GM19328 (cell line): ENCODE results near the gene NEDD4.
"Not testable (repeated sequence)": the region's sequence is repeated elsewhere in the genome, so short reads cannot be mapped to it uniquely, and the experiment has no call there.

Experiments used
- ATAC-seq: cut with Tn5 transposase; IDR thresholded peaks from one replicate; pipeline ENCODE4 v1.9.1; 2021; ENCODE audit warnings: mild to moderate bottlenecking, moderate library complexity; ENCODE audit not compliant: unreplicated experiment

NEDD4 gene

DNA sequence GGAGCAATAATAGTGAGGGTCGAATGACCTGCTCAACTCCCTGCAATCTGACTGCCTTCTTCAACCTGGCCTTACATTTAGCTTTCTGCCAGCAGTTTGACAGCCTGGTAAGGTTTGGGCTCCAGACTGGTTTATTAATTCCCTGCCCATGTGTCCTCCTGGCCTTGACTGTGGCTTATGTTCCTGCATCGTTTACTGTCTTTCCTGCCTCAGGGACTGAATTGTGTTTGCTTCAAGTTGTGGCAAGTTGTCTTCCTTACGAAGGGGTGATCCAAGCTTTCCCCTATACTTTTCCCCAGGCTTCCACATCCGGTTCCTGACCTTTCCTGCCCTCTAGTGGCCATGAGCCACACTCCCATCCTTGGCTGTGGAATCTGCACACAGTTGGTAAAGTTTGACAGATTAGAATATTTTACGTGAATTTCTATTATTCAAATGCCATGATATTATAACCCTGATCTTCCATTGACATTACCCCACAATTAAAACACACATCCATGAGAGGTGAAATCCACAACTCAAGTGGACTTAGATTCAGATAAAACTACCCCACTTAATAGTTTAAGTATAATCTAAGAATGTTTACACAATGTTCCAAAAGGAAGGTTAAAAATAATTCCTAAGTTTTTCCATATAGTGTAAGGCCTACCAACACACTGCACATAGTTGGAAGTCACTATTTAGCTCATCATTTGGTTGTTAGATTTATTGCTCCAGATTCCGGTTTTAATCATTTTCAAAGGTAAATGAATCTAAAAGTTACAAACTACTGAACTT, 95.7 kb downstream of the NEDD4 start:
- no peak for ATAC-seq

DNA sequence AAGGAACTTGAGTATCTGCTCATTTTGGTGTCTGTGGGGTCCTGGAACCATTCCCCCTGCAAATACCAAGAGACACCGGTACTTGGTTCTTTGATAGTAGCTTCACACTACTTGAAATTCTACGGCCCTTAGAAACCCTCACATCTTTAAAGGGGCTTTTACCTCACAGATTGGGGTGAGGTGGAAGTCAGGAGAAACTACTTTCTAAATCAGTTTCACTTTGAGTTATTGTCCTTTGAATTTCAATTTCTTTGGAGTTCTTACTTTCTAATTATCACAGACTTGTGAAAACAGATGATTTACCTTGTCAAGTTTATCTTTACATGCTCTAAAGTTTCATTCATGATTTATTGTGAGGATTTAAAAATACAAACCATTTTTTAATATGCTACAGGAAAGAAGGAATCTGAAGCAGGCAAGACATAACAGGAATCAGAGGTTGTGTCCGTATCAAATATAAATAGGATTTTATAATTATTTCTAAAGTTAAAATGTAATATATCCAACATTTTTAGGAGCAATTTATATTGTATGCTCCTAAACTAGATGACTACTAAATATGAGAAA, 98.9 kb downstream of the NEDD4 start:
- ATAC-seq = no peak

DNA sequence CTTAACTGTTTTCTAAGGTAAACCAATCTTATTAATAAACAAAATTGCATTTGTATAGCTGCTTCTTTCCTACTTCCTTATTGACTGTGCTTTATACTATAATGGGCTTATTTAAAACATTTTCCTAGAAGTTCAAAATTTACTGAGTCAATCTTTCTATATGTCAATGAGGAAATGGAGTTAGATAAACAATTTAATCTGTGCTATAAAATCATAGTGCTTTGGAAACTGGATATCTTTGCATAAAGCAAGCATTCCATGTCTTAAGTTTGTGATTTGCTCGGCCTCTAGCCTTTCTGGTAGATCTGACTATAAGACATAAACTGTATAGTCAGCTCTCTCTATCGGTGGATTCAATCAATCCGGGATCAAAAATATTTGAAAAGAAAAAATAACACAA, 99.6 kb downstream of the NEDD4 start:
- ATAC-seq = no peak

DNA sequence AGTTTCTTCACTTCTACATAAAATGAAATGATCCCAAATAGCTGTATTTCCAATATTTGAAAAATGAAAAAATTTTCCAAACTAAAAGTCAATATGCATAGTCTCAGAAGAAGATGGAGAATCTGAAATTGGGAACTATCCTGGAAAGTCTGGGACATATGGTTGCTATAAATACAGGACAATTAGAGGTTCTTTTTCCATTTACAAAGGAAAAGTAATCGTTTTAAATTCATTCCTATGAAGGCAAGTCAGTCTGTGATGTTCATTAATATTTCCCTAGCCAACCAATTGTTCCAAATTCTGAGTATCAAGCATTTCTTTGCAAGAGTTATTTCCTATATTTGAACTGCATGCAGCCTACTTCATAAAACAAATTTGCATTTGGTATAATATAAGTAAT, 102.2 kb downstream of the NEDD4 start:
- no peak for ATAC-seq

DNA sequence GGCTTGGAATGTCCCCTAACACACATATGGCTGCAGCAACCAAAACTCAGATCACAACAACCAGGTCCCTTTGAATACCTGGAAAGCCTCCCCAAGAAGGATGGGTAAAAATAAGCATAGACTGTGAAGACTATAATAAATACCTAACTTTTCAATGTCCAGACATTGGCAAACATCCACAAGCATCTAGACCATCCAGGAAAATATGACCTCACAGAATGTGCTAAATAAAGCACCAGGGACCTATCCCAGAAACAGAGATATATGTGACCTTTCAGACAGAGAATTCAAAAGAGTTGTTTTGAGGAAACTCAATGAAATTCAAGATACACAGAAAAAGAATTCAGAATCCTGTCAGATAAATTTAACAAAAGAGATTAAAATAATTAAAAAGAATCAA, 109.2 kb downstream of the NEDD4 start:
- no peak for ATAC-seq

DNA sequence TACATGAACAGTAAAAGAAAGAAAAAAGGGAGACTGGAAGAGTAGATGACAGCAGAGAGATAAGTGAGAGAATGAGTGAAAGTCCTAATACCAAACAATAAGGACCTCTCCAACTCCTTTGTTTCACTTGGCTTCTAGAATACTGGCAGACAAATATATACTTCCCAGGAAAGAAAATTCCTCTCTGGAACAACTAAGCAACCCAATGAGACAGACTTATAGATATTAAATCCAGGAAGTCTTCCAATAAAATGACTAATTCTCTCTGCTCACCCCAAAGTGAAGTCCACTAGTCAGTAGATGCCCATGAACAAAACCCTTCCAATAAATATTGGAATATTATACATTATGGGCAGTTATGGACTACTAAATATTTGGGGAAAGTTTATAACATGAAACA, 114.2 kb downstream of the NEDD4 start:
- no peak for ATAC-seq

- no peak for ATAC-seq
These were observed 120.2 kb downstream of the NEDD4 start for GRCh38 chr15:55873024-55873720.

DNA sequence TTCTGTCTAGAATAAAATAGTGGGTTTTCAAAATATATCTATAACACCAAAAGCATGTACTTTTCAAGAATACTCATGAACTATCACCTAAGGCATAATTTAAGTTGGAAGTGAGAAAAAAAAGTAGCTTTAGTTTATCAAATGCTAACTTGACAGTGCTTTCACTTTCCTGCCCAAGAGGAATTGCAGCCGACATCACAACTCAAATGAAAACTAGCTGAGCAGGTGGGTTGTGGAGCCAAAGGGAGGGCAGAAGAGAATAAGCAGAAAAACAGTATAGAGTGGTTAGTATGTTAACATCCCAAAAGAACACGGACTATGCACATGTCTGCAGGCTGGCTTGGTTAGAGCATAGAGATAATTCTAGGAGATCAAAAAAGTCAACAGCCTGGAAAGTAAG, 120.9 kb downstream of the NEDD4 start:
- ATAC-seq = no peak

DNA sequence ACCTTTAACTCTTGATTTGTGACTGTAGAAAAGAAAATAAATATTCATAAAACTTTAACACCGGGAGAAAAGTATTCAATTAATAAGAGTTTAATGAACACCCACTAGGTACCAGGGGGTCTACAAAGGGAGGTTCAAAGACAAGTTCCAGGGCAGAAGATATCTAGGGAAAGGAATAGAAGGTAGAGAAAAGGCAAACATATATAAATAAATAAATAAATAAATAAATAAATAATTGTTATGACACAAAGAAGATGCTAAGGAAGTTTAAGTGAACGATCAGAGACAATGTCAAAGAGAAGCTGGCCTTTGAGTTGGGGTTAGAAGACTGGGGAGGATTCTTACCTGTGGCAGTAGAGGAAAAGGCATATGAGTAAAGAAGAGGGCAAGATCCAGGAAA, 123.8 kb downstream of the NEDD4 start:
- no peak for ATAC-seq

- no peak for ATAC-seq
These were observed 124.7 kb downstream of the NEDD4 start for GRCh38 chr15:55868707-55869106.

DNA sequence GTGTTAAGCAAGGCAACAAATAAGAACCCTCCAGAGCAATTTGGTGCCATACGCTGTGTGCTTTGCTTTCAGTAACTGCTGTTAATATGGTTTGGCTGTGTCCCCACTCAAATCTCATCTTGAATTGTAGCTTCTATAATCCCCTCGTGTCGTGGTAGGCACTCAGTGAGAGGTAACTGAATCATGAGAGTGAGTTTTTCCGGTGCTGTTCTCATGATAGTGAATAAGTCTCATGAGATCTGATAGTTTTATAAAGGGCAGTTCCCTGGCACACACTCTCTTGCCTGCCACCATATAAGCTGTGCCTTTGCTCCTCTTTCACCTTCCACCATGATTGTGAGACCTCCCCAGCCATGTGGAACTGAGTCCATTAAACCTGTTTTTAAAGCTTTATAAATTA, 125.1 kb downstream of the NEDD4 start:
- not testable (repeated sequence) for ATAC-seq

GRCh38 chr15:55863911-55864310, 129.5 kb downstream of the NEDD4 start:
- no peak for ATAC-seq

GRCh38 chr15:55861115-55861514, 132.3 kb downstream of the NEDD4 start:
- ATAC-seq = no peak

- ATAC-seq = no peak
These were observed 132.9 kb downstream of the NEDD4 start for GRCh38 chr15:55860468-55860867.

GRCh38 chr15:55859681-55860080, 133.7 kb downstream of the NEDD4 start:
- no peak for ATAC-seq

DNA sequence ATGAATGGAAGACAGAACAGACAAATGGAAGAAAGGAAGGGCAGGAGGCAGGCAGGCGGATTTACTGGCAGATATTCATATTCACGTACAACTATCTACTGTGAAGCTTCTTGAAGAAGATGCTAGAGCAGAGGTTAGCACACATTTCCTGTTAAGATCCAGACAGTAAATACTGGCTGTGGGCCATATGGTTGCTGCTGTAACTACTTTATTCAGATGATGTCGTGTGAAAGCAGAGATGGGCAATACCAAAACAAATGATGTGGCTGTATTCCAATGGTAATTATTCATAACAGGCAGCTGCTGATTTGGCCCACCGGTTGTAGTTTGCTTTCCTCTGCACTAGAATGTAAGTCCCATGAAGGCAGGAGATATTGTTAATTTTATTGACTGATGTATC, 134.8 kb downstream of the NEDD4 start:
- ATAC-seq = no peak

DNA sequence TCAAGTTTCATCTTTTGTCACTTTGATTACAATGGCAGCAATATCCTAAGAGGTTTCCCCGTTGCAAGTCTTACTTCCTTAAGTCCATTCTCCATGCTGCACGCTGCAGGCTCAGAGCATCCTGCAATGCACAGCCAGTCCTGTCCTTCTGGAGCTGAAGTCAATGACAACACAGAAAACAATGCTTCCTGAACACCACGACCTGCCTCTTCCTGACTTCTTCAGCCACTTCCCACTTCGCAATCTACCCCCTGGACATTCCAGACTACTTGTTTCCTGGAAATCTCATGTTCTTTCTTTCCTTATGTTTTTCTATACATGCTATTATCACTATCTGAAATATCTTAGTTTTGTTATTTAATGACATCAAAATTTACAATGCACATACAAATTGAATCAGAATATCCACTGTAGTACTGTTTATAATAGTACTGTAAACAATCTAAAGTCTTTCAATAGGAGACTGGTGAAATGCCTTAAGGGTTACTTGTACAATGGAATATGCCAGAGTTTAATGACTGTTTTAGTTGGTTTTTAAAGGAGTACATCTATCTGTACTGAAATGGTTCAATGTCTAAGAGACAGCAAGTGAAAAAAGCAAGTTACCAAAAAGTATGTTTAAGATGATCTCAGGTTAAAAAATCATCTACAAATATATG, 136.8 kb downstream of the NEDD4 start:
- no peak for ATAC-seq

DNA sequence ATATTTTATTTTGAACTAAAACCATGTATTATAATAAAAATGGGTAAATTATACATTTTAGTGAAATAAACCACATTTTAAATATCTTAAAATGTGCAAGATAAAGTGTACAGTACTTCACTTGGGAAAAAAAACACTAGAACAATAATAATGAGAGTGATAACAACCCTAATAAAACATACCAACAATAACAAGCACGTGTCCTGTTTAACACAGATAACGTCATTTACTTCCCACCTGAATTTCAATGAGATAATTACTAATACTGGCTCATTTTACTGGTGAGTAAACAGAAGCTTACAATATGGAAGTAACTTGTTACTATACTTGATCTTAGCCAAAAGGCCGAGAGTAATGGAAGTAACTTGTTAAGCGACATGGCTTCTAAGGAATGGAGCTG, 140.3 kb downstream of the NEDD4 start:
- no peak for ATAC-seq

DNA sequence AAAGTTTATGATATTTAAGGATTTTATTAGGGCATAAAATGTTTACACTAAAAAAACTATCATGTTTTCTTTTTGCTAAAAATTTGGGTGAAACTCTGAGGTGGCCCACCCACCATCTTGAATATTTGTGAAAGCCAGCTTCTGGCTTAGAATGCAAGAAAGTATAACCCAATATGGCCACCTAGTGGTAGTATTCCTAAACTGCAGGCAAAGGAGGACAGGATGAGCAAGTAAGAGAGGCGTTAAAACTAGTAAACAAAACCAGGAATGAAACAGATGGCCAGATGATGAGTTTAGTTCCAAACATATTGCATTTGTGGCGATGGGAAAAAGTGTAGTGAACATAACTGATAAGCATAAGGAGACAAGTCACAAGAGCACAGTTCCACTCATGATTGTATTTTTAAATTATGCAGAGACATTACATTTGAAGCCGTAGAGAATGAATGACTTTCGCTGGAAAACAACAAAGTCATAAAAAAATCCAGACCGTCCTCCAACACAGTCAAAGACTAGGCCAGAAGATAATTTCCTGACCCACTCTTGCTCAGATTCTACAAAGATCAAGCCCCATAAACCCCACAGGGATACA, 147.2 kb downstream of the NEDD4 start:
- ATAC-seq = peak; percentile 60

DNA sequence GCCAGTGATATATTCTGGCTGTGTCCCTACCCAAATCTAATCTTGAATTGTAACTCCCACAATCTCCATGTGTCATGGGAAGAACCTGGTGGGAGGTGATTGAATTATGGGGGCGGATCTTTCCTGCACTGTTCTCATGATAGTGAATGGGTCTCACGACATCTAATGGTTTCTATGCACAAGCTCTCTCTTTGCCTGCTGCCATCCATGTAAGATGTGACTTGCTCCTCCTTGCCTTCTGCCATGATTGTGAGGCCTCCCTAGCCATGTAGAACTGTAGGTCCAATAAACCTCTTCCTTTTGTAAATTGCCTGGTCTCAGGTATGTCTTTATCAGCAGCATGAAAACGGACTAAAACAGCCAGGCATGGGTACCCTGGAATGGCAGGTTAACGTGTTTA, 150.5 kb downstream of the NEDD4 start:
- ATAC-seq = not testable (repeated sequence)

DNA sequence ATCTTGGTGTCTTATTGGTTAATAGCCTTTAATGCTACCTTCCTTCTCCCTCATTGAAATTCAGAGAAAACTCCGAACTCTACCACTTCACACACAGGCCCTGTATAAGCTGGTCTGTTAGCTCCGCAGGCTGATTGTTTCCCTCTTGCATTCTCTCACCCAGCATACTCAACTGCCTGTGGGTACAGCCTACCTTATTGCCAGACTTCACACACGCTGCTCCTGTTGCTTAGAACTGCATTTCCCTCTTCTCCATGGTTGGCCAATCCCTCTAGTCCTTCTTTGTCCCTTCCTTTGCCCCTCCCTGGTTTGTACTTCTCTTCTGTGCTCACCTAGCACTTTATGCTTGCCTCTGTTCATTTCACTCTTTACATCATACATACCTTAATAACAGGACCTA, 157.5 kb downstream of the NEDD4 start:
- no peak for ATAC-seq
